Karpas-422 (cell line): ENCODE measurements around the gene NLRP12. TPM values are rescaled to one million over a fixed set of nuclear protein-coding genes. Genes with fewer than 3 reads are reported as not detected.
"Not testable (repeated sequence)": the region's sequence is repeated elsewhere in the genome, so short reads cannot be mapped to it uniquely, and the experiment has no call there.

ENCODE experiments used
- DNase-seq: peaks from one replicate; pipeline ENCODE4 v3.0.0-alpha.2; 2015
- H2AFZ ChIP-seq: fragments of 200-600 bp; sonication (generic); 2 replicates; pipeline ENCODE4 v1.6.1; 2014; ENCODE audit warnings: antibody characterized with exemption, low read length, mixed read lengths
- H3K27ac ChIP-seq: fragments of 200-600 bp; sonication (generic); 2 replicates; pipeline ENCODE4 v1.5.1; 2014; ENCODE audit warnings: mild to moderate bottlenecking, low read length, moderate library complexity
- H3K27me3 ChIP-seq: fragments of 200-600 bp; sonication (generic); 2 replicates; pipeline ENCODE4 v1.6.1; 2014; ENCODE audit warnings: low read length, mixed read lengths
- H3K36me3 ChIP-seq: fragments of 200-600 bp; sonication (generic); 2 replicates; pipeline ENCODE4 v1.6.1; 2014; ENCODE audit warnings: low read length, mixed read lengths; ENCODE audit not compliant: insufficient read depth
- H3K4me1 ChIP-seq: fragments of 200-600 bp; sonication (generic); 2 replicates; pipeline ENCODE4 v1.6.1; 2014; ENCODE audit warnings: mild to moderate bottlenecking, low read length, mixed read lengths
- H3K4me2 ChIP-seq: fragments of 200-600 bp; sonication (generic); 2 replicates; pipeline ENCODE4 v1.6.1; 2014; ENCODE audit warnings: low read length, low read depth, mild to moderate bottlenecking; ENCODE audit not compliant: poor library complexity, severe bottlenecking
- H3K4me3 ChIP-seq: fragments of 200-600 bp; sonication (generic); 2 replicates; pipeline ENCODE4 v1.5.1; 2014; ENCODE audit warnings: mild to moderate bottlenecking, antibody characterized with exemption, low read length, mixed read lengths
- H3K79me2 ChIP-seq: fragments of 200-600 bp; sonication (generic); 2 replicates; pipeline ENCODE4 v1.6.1; 2014; ENCODE audit warnings: mild to moderate bottlenecking, low read length, mixed read lengths
- H3K9ac ChIP-seq: fragments of 200-600 bp; sonication (generic); 2 replicates; pipeline ENCODE4 v1.6.0; 2014; ENCODE audit warnings: low read length
- H3K9me2 ChIP-seq: fragments of 200-600 bp; sonication (generic), shearing (Covaris generic); replicated peaks from 2 replicates; pipeline ENCODE4 v1.6.0; 2014; ENCODE audit warnings: mild to moderate bottlenecking, low read length, moderate library complexity; ENCODE audit not compliant: insufficient read depth
- H3K9me3 ChIP-seq: fragments of 300-700, 200-600 bp; sonication (generic); 2 replicates; pipeline ENCODE4 v1.6.1; 2014; ENCODE audit warnings: low read length, mixed read lengths
- H4K20me1 ChIP-seq: fragments of 200-600 bp; sonication (generic); 2 replicates; pipeline ENCODE4 v1.6.1; 2014; ENCODE audit warnings: mild to moderate bottlenecking, antibody characterized with exemption, low read length, low read depth; ENCODE audit not compliant: insufficient read depth
- total RNA-seq: library from RNA; depleted of rRNA; stranded (reverse); fragments of >200 nt; shearing (Covaris generic); gene quantifications from 2 replicates; pipeline ENCODE4 v1.2.3, GENCODE V29; 2014; ENCODE audit warnings: low replicate concordance

The NLRP12 gene
- total RNA-seq, 1 experiment from 2014 or later: not detected

GRCh38 chr19:53792721-53793433 is 31.2 kb downstream of the NLRP12 start:
- no peaks in the 10 kb centered on the region for H3K79me2 ChIP-seq
- H3K27ac ChIP-seq: no peak overlapping the region
- DNase-seq: peak; percentile 95
- no peaks in the 10 kb centered on the region for H3K4me1 ChIP-seq
- no peak overlapping the region for H3K4me2 ChIP-seq
- no peak overlapping the region for H2AFZ ChIP-seq
- H3K36me3 ChIP-seq: no peaks in the 10 kb centered on the region
- no peak overlapping the region for H3K9ac ChIP-seq
- no peaks in the 10 kb centered on the region for H3K9me3 ChIP-seq
- H3K4me3 ChIP-seq: no peak overlapping the region
- H3K27me3 ChIP-seq: no peaks in the 10 kb centered on the region
- no peaks in the 10 kb centered on the region for H3K9me2 ChIP-seq
- H4K20me1 ChIP-seq: no peaks in the 10 kb centered on the region; the same call in 1 of the 2 replicates

DNA sequence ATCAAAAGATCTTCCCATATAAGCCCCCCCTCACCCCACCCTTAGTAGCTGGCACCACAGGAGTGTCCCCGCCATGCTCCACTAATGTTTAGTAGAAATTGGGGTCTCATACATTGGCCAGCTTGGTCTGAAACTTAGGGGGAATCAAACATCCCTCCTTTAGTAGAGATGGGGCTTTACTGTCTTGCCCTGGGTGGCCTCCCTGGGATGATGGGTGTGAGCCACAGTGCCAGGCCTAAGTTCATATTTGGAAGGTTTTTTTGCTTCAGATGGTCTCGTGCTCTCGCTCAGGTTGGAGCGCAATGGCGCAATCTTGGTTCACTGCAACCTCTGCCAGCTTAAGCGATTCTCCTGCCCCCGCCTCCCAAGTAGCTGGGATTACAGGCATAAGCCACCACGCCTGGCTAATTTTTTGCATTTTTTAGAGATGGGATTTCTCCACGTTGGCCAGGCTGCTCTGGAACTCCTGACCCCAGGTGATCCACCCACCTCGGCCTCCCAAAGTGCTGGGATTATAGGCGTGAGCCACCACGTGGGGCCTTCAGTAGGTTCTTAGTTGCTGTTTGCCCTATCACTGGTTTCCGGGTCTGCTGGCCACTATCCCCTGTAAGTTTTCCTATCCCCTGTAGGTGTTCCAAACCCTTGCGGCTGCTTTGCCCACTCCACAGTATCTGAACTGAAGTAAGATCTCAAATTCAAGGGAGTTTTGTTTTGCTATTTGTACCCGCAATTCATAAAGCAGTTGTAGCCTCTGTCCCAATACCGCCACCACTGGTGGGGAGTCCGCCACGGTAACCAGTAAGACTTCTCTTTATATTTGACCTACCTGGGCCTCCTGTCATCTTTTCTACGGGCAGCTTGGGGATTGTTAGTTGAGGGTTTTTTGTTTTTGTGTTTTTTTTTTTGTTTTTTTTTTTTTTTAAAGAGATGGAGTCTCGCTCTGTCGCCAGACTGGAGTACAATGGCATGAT is 34.1 kb downstream of the NLRP12 start:
- Histone ChIP-seq H3K9me3 (no peaks in the 10 kb centered on the region), H3K79me2 (no peaks in the 10 kb centered on the region), H3K9me2 (no peaks in the 10 kb centered on the region), H3K27ac (no peak overlapping the region), H3K9ac (no peak overlapping the region), H4K20me1 (no peaks in the 10 kb centered on the region; the same call in 1 of the 2 replicates), H3K36me3 (no peaks in the 10 kb centered on the region), H3K4me2 (no peak overlapping the region), H3K27me3 (no peaks in the 10 kb centered on the region), H2AFZ (no peak overlapping the region), H3K4me1 (no peaks in the 10 kb centered on the region), H3K4me3 (no peak overlapping the region)
- no peak for DNase-seq

DNA sequence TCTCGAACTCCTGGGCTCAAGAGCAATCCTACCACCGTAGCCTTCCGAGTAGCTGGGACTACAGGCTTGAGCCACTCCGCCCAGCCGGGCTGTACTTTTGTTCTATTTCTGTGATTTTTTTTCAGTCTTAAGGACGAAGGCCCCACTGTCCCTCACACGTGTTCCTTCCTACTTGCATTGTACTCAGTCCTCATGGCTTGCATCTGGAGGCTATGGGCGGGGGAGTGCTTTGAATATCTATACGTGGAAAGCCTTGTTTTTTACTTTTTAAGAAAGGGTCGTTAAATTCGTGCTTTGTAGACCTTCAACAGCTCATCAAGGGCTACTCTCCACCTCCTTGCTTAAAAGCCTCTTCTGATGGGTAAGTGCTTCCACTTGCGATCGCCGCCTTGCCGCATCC is 36.8 kb downstream of the NLRP12 start:
- H4K20me1 ChIP-seq: no peaks in the 10 kb centered on the region
- no peak overlapping the region for H2AFZ ChIP-seq
- DNase-seq: no peak
- no peaks in the 10 kb centered on the region for H3K9me3 ChIP-seq
- H3K4me3 ChIP-seq: no peak overlapping the region
- H3K36me3 ChIP-seq: no peaks in the 10 kb centered on the region
- no peak overlapping the region for H3K4me2 ChIP-seq
- no peak overlapping the region for H3K9ac ChIP-seq
- H3K9me2 ChIP-seq: no peaks in the 10 kb centered on the region
- no peak overlapping the region for H3K27ac ChIP-seq
- no peaks in the 10 kb centered on the region for H3K4me1 ChIP-seq
- no peaks in the 10 kb centered on the region for H3K27me3 ChIP-seq
- no peaks in the 10 kb centered on the region for H3K79me2 ChIP-seq

GRCh38 chr19:53786744-53787143 is 37.4 kb downstream of the NLRP12 start:
- no peak overlapping the region for H3K4me3 ChIP-seq
- H3K27me3 ChIP-seq: no peaks in the 10 kb centered on the region
- no peak overlapping the region for H2AFZ ChIP-seq
- no peaks in the 10 kb centered on the region for H4K20me1 ChIP-seq
- DNase-seq: no peak
- H3K4me2 ChIP-seq: no peak overlapping the region
- H3K27ac ChIP-seq: no peak overlapping the region
- H3K9me2 ChIP-seq: no peaks in the 10 kb centered on the region
- no peaks in the 10 kb centered on the region for H3K9me3 ChIP-seq
- H3K36me3 ChIP-seq: no peaks in the 10 kb centered on the region
- H3K9ac ChIP-seq: no peak overlapping the region
- H3K4me1 ChIP-seq: no peaks in the 10 kb centered on the region
- no peaks in the 10 kb centered on the region for H3K79me2 ChIP-seq

GRCh38 chr19:53785196-53785889 is 38.8 kb downstream of the NLRP12 start:
- H3K79me2 ChIP-seq: no peaks in the 10 kb centered on the region
- H3K27me3 ChIP-seq: no peaks in the 10 kb centered on the region
- H4K20me1 ChIP-seq: no peaks in the 10 kb centered on the region
- no peak overlapping the region for H3K4me3 ChIP-seq
- no peak for DNase-seq
- H3K4me2 ChIP-seq: no peak overlapping the region
- H3K9me3 ChIP-seq: no peaks in the 10 kb centered on the region
- no peak overlapping the region for H3K27ac ChIP-seq
- no peak overlapping the region for H2AFZ ChIP-seq
- no peaks in the 10 kb centered on the region for H3K9me2 ChIP-seq
- no peaks in the 10 kb centered on the region for H3K4me1 ChIP-seq
- no peak overlapping the region for H3K9ac ChIP-seq
- no peaks in the 10 kb centered on the region for H3K36me3 ChIP-seq

DNA sequence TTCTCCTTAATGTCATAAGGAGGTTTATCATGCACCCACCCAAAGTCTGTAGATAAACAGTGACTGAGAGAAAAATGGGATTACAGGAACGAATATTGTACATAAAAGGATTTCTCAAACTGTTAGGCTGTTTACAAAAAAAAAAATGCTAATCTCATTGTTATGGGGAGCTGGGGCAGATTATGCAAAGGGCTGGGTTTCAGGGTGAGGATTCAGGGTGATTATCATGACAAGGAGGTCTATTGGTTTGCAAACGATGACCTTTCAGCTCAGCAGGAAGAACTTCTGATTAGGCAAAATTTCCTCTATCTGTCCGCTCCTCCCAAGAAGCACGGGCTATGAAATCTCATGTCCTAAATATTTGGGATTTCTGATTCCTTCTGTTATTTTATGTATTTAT is 41.4 kb downstream of the NLRP12 start:
- Histone ChIP-seq H3K9ac (no peak overlapping the region), H4K20me1 (no peaks in the 10 kb centered on the region), H3K4me2 (no peak overlapping the region), H2AFZ (no peak overlapping the region), H3K36me3 (no peaks in the 10 kb centered on the region), H3K27me3 (no peaks in the 10 kb centered on the region), H3K79me2 (no peaks in the 10 kb centered on the region), H3K4me3 (no peak overlapping the region), H3K9me3 (no peaks in the 10 kb centered on the region), H3K4me1 (no peaks in the 10 kb centered on the region), H3K27ac (no peak overlapping the region), H3K9me2 (no peaks in the 10 kb centered on the region)
- DNase-seq: no peak

- H2AFZ ChIP-seq, H3K9ac ChIP-seq: not testable (repeated sequence)
Observed at GRCh38 chr19:53781332-53781731, 42.8 kb downstream of the NLRP12 start.

DNA sequence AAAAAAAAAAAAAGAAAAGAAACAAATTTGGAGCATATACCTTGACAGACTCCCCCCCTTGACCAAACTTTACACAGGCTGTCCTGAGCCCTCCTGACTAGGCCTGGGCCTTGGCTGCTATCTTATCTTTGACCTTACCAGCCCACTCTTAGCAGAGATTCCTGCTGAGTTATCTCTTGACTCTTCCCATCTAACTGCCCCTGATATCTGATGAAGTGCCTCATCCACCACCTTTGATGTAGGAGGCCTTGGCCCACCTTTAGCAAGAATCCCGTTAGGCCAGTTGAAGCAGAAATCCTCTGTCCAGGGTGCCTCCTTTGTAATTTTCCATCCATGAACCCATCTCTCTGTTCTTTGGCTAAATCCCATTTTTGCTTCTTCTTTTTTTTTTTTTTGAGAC is 43.6 kb downstream of the NLRP12 start:
- Histone ChIP-seq H3K4me2 (no peak overlapping the region), H3K27ac (no peak overlapping the region), H3K4me1 (no peaks in the 10 kb centered on the region), H3K36me3 (no peaks in the 10 kb centered on the region), H3K9me2 (no peaks in the 10 kb centered on the region), H3K27me3 (no peaks in the 10 kb centered on the region), H3K9ac (no peak overlapping the region), H3K9me3 (no peaks in the 10 kb centered on the region), H2AFZ (no peak overlapping the region), H3K79me2 (no peaks in the 10 kb centered on the region), H4K20me1 (no peaks in the 10 kb centered on the region), H3K4me3 (no peak overlapping the region)
- DNase-seq: no peak

More at GRCh38 chr19:53781332-53781731, 42.8 kb downstream of the NLRP12 start:
- not testable (repeated sequence) for H3K27me3 ChIP-seq, H4K20me1 ChIP-seq, DNase-seq, H3K4me3 ChIP-seq, H3K79me2 ChIP-seq, H3K4me2 ChIP-seq, H3K9me2 ChIP-seq, H3K27ac ChIP-seq, H3K9me3 ChIP-seq, H3K36me3 ChIP-seq, H3K4me1 ChIP-seq
